KMS-11 (cell line): Measurements from ENCODE around the gene B3GLCT.
"Not testable (repeated sequence)": the region's sequence is repeated elsewhere in the genome, so short reads cannot be mapped to it uniquely, and the experiment has no call there.

ENCODE experiments used
- H2AFZ ChIP-seq: fragments of 200-600 bp; sonication (generic); 2 replicates; pipeline ENCODE4 v1.6.1; 2016; ENCODE audit warnings: antibody characterized with exemption, mixed run types, low read depth
- H3K27ac ChIP-seq: fragments of 200-600 bp; sonication (generic); 2 replicates; pipeline ENCODE4 v1.6.1; 2016; ENCODE audit warnings: mild to moderate bottlenecking, mixed run types
- H3K27me3 ChIP-seq: fragments of 200-600 bp; sonication (generic); 2 replicates; pipeline ENCODE4 v1.6.1; 2017; ENCODE audit warnings: mild to moderate bottlenecking, low read depth, mixed run types, moderate library complexity; ENCODE audit not compliant: insufficient read depth
- H3K36me3 ChIP-seq: fragments of 200-600 bp; sonication (generic); 2 replicates; pipeline ENCODE4 v1.6.1; 2017; ENCODE audit warnings: mild to moderate bottlenecking, mixed run types; ENCODE audit not compliant: insufficient read depth
- H3K4me1 ChIP-seq: fragments of 200-600 bp; sonication (generic); 2 replicates; pipeline ENCODE4 v1.6.1; 2016; ENCODE audit warnings: mild to moderate bottlenecking, low read depth, mixed run types; ENCODE audit not compliant: poor library complexity, severe bottlenecking
- H3K4me2 ChIP-seq: fragments of 200-600 bp; sonication (generic); 2 replicates; pipeline ENCODE4 v1.7.0; 2016; ENCODE audit warnings: mild to moderate bottlenecking, mixed run types
- H3K4me3 ChIP-seq: fragments of 200-600 bp; sonication (generic); IDR thresholded peaks from 2 replicates; pipeline ENCODE4 v1.6.1; 2017; ENCODE audit warnings: low read depth, low read length, mixed read lengths; ENCODE audit not compliant: insufficient read depth
- H3K79me2 ChIP-seq: fragments of 200-600 bp; sonication (generic); 2 replicates; pipeline ENCODE4 v1.6.1; 2016; ENCODE audit warnings: low read depth, mixed run types; ENCODE audit not compliant: insufficient read depth
- H3K9ac ChIP-seq: fragments of 200-600 bp; sonication (generic); 2 replicates; pipeline ENCODE4 v1.6.1; 2016; ENCODE audit warnings: mild to moderate bottlenecking, mixed run types
- H4K20me1 ChIP-seq: fragments of 200-600 bp; sonication (generic); 2 replicates; pipeline ENCODE4 v1.6.1; 2016; ENCODE audit warnings: mild to moderate bottlenecking, mixed run types; ENCODE audit not compliant: insufficient read depth
- TF ChIP-seq, protein P1 (sequence below): fragments of 200-600 bp; sonication (generic); conservative IDR thresholded peaks from 2 replicates; pipeline ENCODE4 v1.6.1; 2017; ENCODE audit warnings: low read depth, mild to moderate bottlenecking, antibody characterized with exemption, low read length, moderate library complexity, mixed read lengths

The B3GLCT gene

DNA sequence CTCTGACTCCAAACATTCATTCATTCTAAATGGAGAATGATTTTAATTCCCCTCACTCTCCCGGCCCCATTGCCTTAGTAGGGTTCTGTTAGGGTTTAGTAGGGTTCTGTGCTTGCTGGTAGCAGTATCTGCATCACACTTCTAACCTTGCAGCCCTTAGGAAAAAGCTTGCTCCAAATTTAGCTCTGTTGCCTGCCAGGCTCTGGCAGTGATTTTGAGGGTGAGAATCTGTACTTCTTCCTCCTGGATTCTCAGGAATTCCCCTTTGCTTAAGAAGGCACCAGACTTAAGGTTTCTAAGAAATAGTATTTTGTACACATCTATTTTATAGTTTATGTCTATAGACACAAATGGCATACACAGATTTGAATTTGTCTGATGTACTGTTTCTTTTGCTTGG, 14.7 kb downstream of the B3GLCT start:
- H3K9ac ChIP-seq, result no peak overlapping the region
- no peak overlapping the region for H3K27ac ChIP-seq
- H4K20me1 ChIP-seq, result no peaks in the 10 kb centered on the region
- TF ChIP-seq, protein P1, sequence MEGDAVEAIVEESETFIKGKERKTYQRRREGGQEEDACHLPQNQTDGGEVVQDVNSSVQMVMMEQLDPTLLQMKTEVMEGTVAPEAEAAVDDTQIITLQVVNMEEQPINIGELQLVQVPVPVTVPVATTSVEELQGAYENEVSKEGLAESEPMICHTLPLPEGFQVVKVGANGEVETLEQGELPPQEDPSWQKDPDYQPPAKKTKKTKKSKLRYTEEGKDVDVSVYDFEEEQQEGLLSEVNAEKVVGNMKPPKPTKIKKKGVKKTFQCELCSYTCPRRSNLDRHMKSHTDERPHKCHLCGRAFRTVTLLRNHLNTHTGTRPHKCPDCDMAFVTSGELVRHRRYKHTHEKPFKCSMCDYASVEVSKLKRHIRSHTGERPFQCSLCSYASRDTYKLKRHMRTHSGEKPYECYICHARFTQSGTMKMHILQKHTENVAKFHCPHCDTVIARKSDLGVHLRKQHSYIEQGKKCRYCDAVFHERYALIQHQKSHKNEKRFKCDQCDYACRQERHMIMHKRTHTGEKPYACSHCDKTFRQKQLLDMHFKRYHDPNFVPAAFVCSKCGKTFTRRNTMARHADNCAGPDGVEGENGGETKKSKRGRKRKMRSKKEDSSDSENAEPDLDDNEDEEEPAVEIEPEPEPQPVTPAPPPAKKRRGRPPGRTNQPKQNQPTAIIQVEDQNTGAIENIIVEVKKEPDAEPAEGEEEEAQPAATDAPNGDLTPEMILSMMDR, result no peak
- H3K4me3 ChIP-seq, result no peak overlapping the region
- no peaks in the 10 kb centered on the region for H3K79me2 ChIP-seq
- no peak overlapping the region for H3K4me2 ChIP-seq
- no peak overlapping the region for H2AFZ ChIP-seq
- no peaks in the 10 kb centered on the region for H3K27me3 ChIP-seq
- H3K4me1 ChIP-seq, result peaks cover 3% of the 10 kb centered on the region
- no peaks in the 10 kb centered on the region for H3K36me3 ChIP-seq

DNA sequence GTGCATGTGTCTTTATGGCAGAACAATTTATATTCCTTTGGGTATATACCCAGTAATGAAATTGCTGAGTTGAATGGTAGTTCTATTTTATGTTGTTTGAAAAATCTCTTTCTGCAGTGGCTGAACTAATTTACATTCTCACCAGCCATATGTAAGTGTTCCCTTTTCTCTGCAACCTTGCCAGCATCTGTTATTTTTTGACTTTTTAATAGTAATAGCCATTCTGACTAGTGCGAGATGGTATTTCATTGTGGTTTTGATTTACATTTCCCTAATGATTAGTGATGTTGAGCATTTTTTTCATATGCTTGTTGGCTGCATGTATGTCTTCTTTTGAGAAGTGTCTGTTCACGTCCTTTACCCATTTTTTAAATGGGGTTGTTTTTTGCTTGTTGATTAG, 17.1 kb downstream of the B3GLCT start:
- H3K4me3 ChIP-seq, H3K79me2 ChIP-seq, H3K27me3 ChIP-seq, H3K36me3 ChIP-seq, H3K27ac ChIP-seq, H4K20me1 ChIP-seq, H2AFZ ChIP-seq, H3K4me2 ChIP-seq, H3K9ac ChIP-seq, H3K4me1 ChIP-seq: not testable (repeated sequence)

DNA sequence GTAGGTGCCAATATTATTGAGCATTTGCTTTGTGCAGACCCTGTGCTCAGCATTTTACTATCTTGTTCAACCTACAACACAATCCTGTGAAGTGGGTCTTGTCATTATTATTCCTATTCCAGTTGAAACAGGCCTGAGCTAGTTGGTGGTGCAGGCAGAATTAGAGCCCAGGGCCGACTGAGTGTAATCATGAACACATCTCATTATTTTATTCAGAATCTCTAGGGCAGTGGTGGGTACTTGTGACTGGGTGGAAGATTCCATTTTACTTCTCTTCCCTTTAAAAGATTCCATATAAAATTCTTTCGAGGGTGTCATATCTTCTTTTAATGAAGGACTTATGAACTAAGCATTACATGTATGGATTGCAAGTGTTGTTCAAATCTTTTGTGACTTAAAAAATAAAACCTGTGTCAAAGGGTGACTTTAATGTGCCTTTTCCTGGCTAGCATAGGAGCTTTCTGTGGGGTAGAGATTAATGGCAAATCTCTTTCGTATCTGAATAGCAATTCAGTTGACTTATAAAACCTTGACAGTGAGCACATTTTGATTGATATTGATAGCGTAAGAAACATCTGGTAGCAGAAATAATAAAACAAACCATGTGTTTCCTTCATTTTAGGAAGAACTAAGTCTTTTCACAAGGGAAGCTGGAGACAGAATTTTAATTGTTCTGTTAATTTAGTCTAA, 20.3 kb downstream of the B3GLCT start:
- no peaks in the 10 kb centered on the region for H3K36me3 ChIP-seq
- H3K9ac ChIP-seq, result no peak overlapping the region
- no peaks in the 10 kb centered on the region for H3K27me3 ChIP-seq
- H3K4me2 ChIP-seq, result no peak overlapping the region
- no peak overlapping the region for H2AFZ ChIP-seq
- no peaks in the 10 kb centered on the region for H4K20me1 ChIP-seq
- H3K27ac ChIP-seq, result no peak overlapping the region
- TF ChIP-seq, protein P1, result no peak
- no peak overlapping the region for H3K4me3 ChIP-seq
- no peaks in the 10 kb centered on the region for H3K79me2 ChIP-seq
- H3K4me1 ChIP-seq, result no peaks in the 10 kb centered on the region

DNA sequence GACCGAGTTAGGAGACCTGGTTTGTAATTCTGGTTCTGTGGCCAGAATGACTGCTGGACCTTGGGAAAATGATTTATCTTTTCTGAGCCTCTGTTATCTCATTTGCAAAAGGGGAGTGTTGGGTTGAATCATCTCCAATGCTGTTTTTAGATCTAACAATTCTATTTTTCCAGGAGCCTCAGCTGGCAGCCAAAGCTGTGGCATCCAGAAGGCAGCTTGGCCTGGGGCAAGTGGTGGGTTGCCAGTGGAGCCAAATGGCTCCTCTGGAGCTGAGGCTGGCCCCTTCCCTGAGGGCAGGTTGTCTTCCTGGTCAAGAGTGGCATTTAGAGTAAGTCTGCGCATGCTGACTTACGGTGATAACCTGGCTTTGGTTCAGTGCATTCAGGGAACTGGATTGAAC, 21.3 kb downstream of the B3GLCT start:
- H3K4me3 ChIP-seq, result no peak overlapping the region
- TF ChIP-seq, protein P1, result no peak
- no peak overlapping the region for H3K27ac ChIP-seq
- H2AFZ ChIP-seq, result no peak overlapping the region
- no peak overlapping the region for H3K9ac ChIP-seq
- H3K79me2 ChIP-seq, result no peaks in the 10 kb centered on the region
- no peaks in the 10 kb centered on the region for H3K36me3 ChIP-seq
- H3K27me3 ChIP-seq, result no peaks in the 10 kb centered on the region
- H3K4me1 ChIP-seq, result no peaks in the 10 kb centered on the region
- H3K4me2 ChIP-seq, result no peak overlapping the region
- no peaks in the 10 kb centered on the region for H4K20me1 ChIP-seq

DNA sequence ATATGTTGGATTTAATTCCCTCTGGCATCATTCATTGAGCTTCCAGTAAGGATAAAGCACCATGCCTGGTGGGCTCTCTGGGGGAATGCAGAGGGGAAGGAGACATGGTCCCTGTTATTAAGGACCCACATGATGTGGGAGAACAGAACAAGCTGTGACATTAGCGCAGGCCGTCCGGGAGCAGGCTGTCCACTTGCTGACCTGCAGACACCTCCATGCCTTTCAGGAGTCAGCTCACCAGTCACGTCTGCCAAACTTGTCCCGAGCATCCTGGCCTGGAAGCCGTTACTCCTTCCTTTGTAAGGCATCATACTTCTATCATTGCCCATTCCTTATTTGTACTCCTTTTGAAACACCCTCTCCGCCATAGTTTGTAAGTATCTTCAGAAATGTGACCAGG, 23.4 kb downstream of the B3GLCT start:
- no peaks in the 10 kb centered on the region for H3K79me2 ChIP-seq
- H3K27ac ChIP-seq, result no peak overlapping the region
- H3K4me1 ChIP-seq, result no peaks in the 10 kb centered on the region
- H3K4me3 ChIP-seq, result no peak overlapping the region
- H4K20me1 ChIP-seq, result no peaks in the 10 kb centered on the region
- TF ChIP-seq, protein P1, result no peak
- no peak overlapping the region for H2AFZ ChIP-seq
- H3K36me3 ChIP-seq, result no peaks in the 10 kb centered on the region
- no peak overlapping the region for H3K4me2 ChIP-seq
- H3K27me3 ChIP-seq, result no peaks in the 10 kb centered on the region
- no peak overlapping the region for H3K9ac ChIP-seq
